Lower leg skin (tissue), 4 donors: ENCODE measurements around the gene ARMH1. TPM values are rescaled to one million over a fixed set of nuclear protein-coding genes. Genes with fewer than 3 reads are reported as not detected.

Source experiments
- DNase-seq, 2 donors: peaks; one replicate each; pipeline ENCODE4 v3.0.0-alpha.2; 2019; ENCODE audit warnings: low spot score in 2 of 2
- H3K4me3 ChIP-seq: fragments of 200-600 bp; sonication (generic); 2 replicates; pipeline ENCODE4 v1.5.1; 2017; ENCODE audit warnings: mild to moderate bottlenecking, low read depth; ENCODE audit not compliant: poor library complexity, severe bottlenecking
- CTCF ChIP-seq, 3 donors: fragments of 450-650 bp; IDR thresholded peaks; one replicate each; pipeline ENCODE4 v1.5.1; 2016; ENCODE audit warnings: antibody characterized with exemption in 3 of 3, mild to moderate bottlenecking in 3 of 3, moderate library complexity in 2 of 3
- POLR2A ChIP-seq, 2 donors: fragments of 450-650 bp; IDR thresholded peaks; one replicate each; pipeline ENCODE4 v1.6.1; 2016 to 2017; ENCODE audit warnings: antibody characterized with exemption in 2 of 2, mild to moderate bottlenecking in 1 of 2, moderate library complexity in 1 of 2
- WGBS, 2 donors: methylation state at CpG; one replicate each; pipeline ENCODE4 v1.1.5; 2018; 5-methylcytosine and 5-hydroxymethylcytosine counted together
- intact Hi-C: fragments of 100-400 bp; cut with DNase I; formaldehyde crosslinking; loops from one replicate; pipeline ENCODE4 v1.15.0; 2023; ENCODE audit warnings: low total_unique reads
- total RNA-seq, 4 donors: library from RNA; depleted of rRNA; stranded (reverse); fragments of >200 nt; gene quantifications; one replicate each; pipeline ENCODE4 v1.1.0, GENCODE V29; 2016

ARMH1 gene
- total RNA-seq, 4 donors from 2014 or later = 2.7 TPM; not detected in 3

DNA sequence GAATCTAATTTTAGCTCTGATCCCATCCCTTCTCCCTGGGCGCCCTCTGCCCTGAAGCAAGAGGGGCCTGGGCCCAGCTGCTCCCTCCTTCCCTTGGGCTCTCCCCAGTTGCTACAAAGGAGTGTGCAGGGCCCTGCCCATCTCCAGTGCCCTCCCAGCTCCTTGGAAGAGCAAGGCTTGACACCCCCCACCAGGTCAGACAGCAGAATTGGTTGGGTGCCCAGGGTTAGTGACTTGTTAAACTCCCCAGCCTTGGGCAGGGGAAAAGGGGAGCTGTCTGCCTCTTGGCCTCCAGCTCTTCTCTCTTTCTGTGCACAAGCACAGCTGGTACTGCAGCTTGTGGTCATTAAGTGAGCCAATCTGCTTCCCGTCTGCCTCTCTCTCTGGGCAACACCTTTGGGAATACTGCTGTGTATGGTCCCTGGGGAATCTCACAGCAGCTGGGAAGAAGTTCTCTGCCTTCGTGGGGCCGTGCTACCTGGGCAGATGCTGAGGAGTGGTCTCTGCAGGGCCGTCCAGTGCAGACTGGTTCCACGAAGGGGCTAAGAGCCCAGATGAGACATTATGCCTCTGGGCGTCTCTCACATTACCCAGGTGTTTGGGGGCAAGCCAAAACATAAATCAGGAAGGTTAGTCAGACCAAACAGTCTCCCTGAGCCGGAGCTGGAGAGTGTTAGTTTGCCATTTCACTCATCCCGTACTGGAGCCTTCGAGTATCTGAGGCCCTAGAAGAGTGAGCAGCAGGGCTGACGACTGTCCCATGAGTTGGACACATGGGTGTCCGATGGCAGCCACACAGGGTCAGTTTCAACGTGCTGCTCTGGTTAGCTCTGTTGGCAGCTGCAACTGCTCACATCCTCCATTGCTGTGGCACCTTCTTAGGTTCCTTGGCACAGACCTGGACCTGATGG is 37.6 kb upstream of the ARMH1 start:
- TF ChIP-seq CTCF (IDR thresholded peaks at IDR 0.05) (no peak), POLR2A (IDR thresholded peaks at IDR 0.05) (no peak)
- intact Hi-C loops = no loop called here
- no peak overlapping the region for H3K4me3 ChIP-seq
- 52 to 56% methylated on average over 12 to 13 of the region's 13 CpGs for WGBS, 2 donors
- DNase-seq = no peak

DNA sequence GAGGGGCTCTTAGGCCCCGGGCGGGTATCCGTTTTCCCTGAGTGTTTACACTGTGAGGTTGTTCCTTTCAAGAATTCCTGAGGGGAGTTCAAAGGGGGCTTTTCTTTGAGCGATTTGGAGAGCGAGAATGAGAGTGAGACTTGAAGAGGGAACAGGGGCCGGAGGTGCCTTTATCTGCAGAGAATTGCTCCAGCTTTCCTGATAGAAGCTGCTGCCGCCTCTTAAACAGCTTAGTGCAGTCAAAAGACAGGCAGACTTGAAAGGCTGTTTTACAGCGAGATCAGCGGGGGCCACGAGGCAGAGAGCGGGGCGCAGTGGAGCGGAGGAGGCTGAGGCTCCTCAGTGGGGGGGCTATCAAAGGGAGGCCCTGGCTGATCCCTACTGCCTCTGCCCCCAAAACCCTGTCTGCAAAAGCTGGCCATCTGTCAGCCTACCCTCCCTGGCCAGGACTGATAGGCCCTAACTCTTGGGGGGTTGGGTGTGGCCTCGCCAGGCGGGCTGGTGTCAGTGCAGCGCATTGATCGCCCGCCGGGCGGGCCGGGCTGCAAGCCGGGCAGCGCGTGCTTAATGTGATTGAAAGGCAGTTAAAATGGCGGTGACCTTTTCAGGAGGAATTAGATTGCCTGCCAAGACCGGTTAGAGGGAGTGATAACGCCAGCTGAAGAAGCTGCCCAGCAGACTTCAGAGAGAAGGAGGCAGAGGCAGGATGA is 36.7 kb upstream of the ARMH1 start:
- no peak for DNase-seq
- intact Hi-C loops = no loop called here
- TF ChIP-seq CTCF (IDR thresholded peaks at IDR 0.05) (no peak), POLR2A (IDR thresholded peaks at IDR 0.05) (no peak)
- 83 to 89% methylated on average over 26 to 27 of the region's 27 CpGs for WGBS, 2 donors
- H3K4me3 ChIP-seq = no peak overlapping the region

DNA sequence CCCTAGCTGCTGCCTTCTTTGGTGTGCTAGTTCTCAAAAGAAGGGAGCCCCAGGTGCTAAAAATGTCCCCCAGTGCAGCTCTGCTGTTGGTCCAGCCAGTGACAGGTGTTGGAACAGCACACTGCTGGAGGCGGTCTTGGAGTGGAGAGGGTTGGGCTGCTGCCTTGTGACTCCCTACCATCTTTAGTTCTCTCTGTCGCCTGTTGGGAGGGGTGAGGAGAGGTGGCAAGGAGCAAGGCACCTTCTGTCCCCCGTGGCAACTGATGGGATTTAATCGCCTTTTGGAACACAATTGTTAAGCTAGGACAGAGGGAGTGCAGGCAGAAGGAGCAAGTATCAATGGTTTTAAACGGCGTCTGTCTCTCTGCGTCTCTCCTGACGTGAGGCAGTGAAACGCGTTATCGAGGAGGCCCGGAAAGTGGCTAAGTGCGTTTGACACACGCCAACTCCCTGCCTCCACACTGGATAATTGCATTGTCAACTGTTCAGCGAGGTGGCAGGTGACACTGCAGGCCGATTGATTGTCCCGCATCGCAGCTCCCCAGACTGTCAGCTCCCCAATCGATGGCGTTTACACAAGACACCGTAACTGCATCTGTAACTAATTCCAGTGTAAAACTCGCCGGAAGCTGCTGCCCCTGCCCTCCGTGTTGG is 34.2 kb upstream of the ARMH1 start:
- H3K4me3 ChIP-seq = no peak overlapping the region
- TF ChIP-seq POLR2A (IDR thresholded peaks at IDR 0.05) (no peak), CTCF (IDR thresholded peaks at IDR 0.05) (no peak)
- 83 to 84% methylated on average over 24 of the region's 24 CpGs for WGBS, 2 donors
- no peak for DNase-seq
- intact Hi-C loops = no loop called here

DNA sequence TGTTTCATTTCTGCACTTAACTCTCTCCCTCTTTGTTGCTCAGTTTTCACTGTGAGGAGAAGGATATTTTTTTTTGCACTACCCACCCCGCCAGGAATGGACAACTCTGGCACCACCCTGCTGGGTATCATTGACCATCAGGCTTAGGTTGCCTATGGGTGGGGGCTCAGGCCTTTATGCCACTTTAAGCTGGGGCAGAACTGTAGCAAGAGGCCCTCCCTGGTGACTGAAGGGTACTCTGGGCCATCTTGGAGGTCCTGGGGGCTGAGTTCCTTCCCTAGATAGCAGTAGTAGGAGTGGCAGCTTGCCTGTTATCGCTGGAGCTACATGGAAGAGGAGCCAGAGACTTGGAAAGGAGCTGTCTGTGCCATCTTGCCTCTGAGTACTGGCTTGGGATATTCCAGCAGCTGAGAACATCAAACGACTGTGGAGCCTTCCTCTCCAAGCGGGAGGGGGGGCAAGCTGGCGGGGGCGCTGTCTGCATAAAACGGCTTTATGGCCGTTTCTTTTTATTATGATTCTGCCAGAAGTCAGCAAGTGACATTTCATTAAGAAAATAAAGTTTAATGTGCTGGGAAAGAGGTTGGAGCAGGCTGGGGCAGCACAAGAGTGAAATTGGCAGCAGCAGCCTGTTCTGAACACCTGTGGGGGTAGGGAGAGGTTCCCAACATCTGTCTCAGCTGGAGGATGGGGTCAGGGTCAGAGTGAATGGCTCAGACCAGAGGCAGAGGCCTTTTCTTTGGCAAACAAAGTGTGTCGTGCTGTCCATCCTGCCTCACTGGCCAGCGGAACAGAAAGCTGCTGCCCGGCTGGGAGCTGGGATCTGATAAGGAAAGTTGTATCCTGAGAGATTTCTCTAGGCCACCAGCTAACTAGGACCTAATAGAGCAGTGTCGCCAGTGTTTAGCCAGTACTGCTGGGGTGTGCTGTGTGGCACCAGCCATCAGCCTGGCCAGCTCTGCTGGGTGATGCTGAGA is 33.1 kb upstream of the ARMH1 start:
- intact Hi-C loops = no loop called here
- TF ChIP-seq POLR2A (IDR thresholded peaks at IDR 0.05) (no peak), CTCF (IDR thresholded peaks at IDR 0.05) (no peak)
- no peak overlapping the region for H3K4me3 ChIP-seq
- no peak for DNase-seq
- WGBS, 2 donors = 79 to 86% methylated on average over 12 of the region's 12 CpGs

DNA sequence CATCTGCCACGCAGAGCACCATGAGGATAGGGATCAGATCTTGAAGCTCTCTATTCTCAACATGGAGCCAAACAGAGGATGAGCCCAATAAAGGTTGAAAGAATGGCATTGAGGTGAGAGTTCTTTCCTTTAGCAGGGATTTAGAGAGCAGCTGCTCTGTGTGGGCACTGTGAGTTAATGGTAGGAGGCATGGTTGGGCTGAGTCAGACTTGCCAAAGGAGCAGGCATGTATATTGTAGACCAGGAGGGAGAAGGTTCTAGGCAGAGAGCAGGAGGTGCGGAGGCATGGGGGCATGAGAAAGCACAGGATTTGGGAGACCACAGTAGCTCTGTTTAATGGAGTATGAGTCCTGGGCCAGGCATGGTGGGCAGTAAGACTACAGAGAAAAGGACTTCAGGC is 32.3 kb upstream of the ARMH1 start:
- no peak for TF ChIP-seq POLR2A (IDR thresholded peaks at IDR 0.05)
- TF ChIP-seq CTCF (IDR thresholded peaks at IDR 0.05) = no peak
- no peak for DNase-seq
- WGBS, 2 donors = 93 to 100% methylated on average over 2 of the region's 2 CpGs

More for the DNA sequence above, 32.3 kb upstream of the ARMH1 start:
- intact Hi-C loops = no loop called here
- H3K4me3 ChIP-seq = no peak overlapping the region
